ENCODE data around the gene PHOX2B.

The PHOX2B gene

GRCh38 chr4:41746025-41746439 is 2.5 kb downstream of the PHOX2B start:
- H3K4me1 ChIP-seq (ENCODE audit: insufficient read depth, low read length): no peaks in the 10 kb centered on the region
- no peak for DNase-seq
- no peak for TF ChIP-seq EZH2 (IDR thresholded peaks at IDR 0.05; ENCODE audit: borderline replicate concordance, low read depth, low read length, severe bottlenecking)
- TF ChIP-seq CTCF (IDR thresholded peaks at IDR 0.05; ENCODE audit: borderline replicate concordance, extremely low read depth, low read length, poor library complexity, severe bottlenecking): no peak
- H3K4me3 ChIP-seq (ENCODE audit: low read depth in 1 of 2, low read length in 2 of 2): no peak overlapping the region
- no peaks in the 10 kb centered on the region for H3K79me2 ChIP-seq (ENCODE audit: insufficient read depth, low read length)
- no peak overlapping the region for H2AFZ ChIP-seq (ENCODE audit: low read depth, low read length)
- H3K9ac ChIP-seq (ENCODE audit: low read depth, low read length): no peak overlapping the region
- no peaks in the 10 kb centered on the region for H3K27me3 ChIP-seq (ENCODE audit: insufficient read depth, low read length, poor library complexity)
- no peak overlapping the region for H3K27ac ChIP-seq (ENCODE audit: low read length)
- H3K9me3 ChIP-seq (ENCODE audit: insufficient read depth, low read length, severe bottlenecking): no peaks in the 10 kb centered on the region
- H4K20me1 ChIP-seq (ENCODE audit: insufficient read depth, low read length): no peaks in the 10 kb centered on the region
- no peaks in the 10 kb centered on the region for H3K36me3 ChIP-seq (ENCODE audit: insufficient read depth, low read length)
- ATAC-seq (ENCODE audit: insufficient read depth, low read depth): no peak
- no peak overlapping the region for H3K4me2 ChIP-seq (ENCODE audit: insufficient read depth, low read length)

GRCh38 chr4:41745292-41746024 is 3.1 kb downstream of the PHOX2B start:
- Histone ChIP-seq H3K9me3 (ENCODE audit: insufficient read depth, low read length, severe bottlenecking) (no peaks in the 10 kb centered on the region), H3K4me3 (ENCODE audit: low read depth in 1 of 2, low read length in 2 of 2) (no peak overlapping the region), H3K36me3 (ENCODE audit: insufficient read depth, low read length) (no peaks in the 10 kb centered on the region), H3K4me1 (ENCODE audit: insufficient read depth, low read length) (no peaks in the 10 kb centered on the region), H4K20me1 (ENCODE audit: insufficient read depth, low read length) (no peaks in the 10 kb centered on the region), H2AFZ (ENCODE audit: low read depth, low read length) (no peak overlapping the region), H3K4me2 (ENCODE audit: insufficient read depth, low read length) (no peak overlapping the region), H3K79me2 (ENCODE audit: insufficient read depth, low read length) (no peaks in the 10 kb centered on the region), H3K9ac (ENCODE audit: low read depth, low read length) (no peak overlapping the region), H3K27ac (ENCODE audit: low read length) (no peak overlapping the region), H3K27me3 (ENCODE audit: insufficient read depth, low read length, poor library complexity) (no peaks in the 10 kb centered on the region)
- TF ChIP-seq CTCF (IDR thresholded peaks at IDR 0.05; ENCODE audit: borderline replicate concordance, extremely low read depth, low read length, poor library complexity, severe bottlenecking) (no peak), EZH2 (IDR thresholded peaks at IDR 0.05; ENCODE audit: borderline replicate concordance, low read depth, low read length, severe bottlenecking) (no peak)
- no peak for DNase-seq
- ATAC-seq (ENCODE audit: insufficient read depth, low read depth): no peak

GRCh38 chr4:41744572-41745291 is 3.8 kb downstream of the PHOX2B start:
- Histone ChIP-seq H2AFZ (ENCODE audit: low read depth, low read length) (no peak overlapping the region), H4K20me1 (ENCODE audit: insufficient read depth, low read length) (no peaks in the 10 kb centered on the region), H3K9ac (ENCODE audit: low read depth, low read length) (no peak overlapping the region), H3K9me3 (ENCODE audit: insufficient read depth, low read length, severe bottlenecking) (no peaks in the 10 kb centered on the region), H3K79me2 (ENCODE audit: insufficient read depth, low read length) (no peaks in the 10 kb centered on the region), H3K36me3 (ENCODE audit: insufficient read depth, low read length) (no peaks in the 10 kb centered on the region), H3K4me2 (ENCODE audit: insufficient read depth, low read length) (no peak overlapping the region), H3K4me3 (ENCODE audit: low read depth in 1 of 2, low read length in 2 of 2) (no peak overlapping the region), H3K4me1 (ENCODE audit: insufficient read depth, low read length) (no peaks in the 10 kb centered on the region), H3K27me3 (ENCODE audit: insufficient read depth, low read length, poor library complexity) (no peaks in the 10 kb centered on the region), H3K27ac (ENCODE audit: low read length) (no peak overlapping the region)
- TF ChIP-seq CTCF (IDR thresholded peaks at IDR 0.05; ENCODE audit: borderline replicate concordance, extremely low read depth, low read length, poor library complexity, severe bottlenecking): no peak
- no peak for TF ChIP-seq EZH2 (IDR thresholded peaks at IDR 0.05; ENCODE audit: borderline replicate concordance, low read depth, low read length, severe bottlenecking)
- ATAC-seq (ENCODE audit: insufficient read depth, low read depth) (no peak), DNase-seq (no peak)

Measured in DND-41 (cell line).